WTC11 (cell line): ENCODE data around the gene SLIT3. TPM values are rescaled to one million over a fixed set of nuclear protein-coding genes. Genes with fewer than 3 reads are reported as not detected.

Source experiments
- ATAC-seq: fragments of 200-7000 bp; cut with Tn5 transposase; 2 replicates; pipeline ENCODE4 v1.10.0; 2021; ENCODE audit warnings: mild to moderate bottlenecking, moderate library complexity
- CTCF ChIA-PET: fragments of 300-600 bp; sonication (Branson Sonifier 250); formaldehyde crosslinking; loops from one replicate; lab custom pipeline; 2021; ENCODE audit warnings: antibody characterized with exemption; lab: Charles Lee
- POLR2A ChIA-PET: fragments of 350-600 bp; sonication (Branson Sonifier 250); formaldehyde crosslinking; loops from one replicate; lab custom pipeline; 2021; ENCODE audit warnings: antibody characterized with exemption; lab: Charles Lee
- DNase-seq: peaks from one replicate; pipeline ENCODE4 v3.0.0; 2021; ENCODE audit warnings: low spot score
- H3K27ac Mint-ChIP-seq: 2 replicates; pipeline ENCODE4 v1.8.0; 2021; ENCODE audit warnings: mixed read lengths
- H3K27me3 Mint-ChIP-seq: 2 replicates; pipeline ENCODE4 v1.8.0; 2021; ENCODE audit warnings: low read depth, mild to moderate bottlenecking, moderate library complexity, mixed read lengths
- H3K36me3 Mint-ChIP-seq: 2 replicates; pipeline ENCODE4 v1.8.0; 2021; ENCODE audit warnings: mixed read lengths
- H3K4me1 Mint-ChIP-seq: 2 replicates; pipeline ENCODE4 v1.8.0; 2022; ENCODE audit warnings: mixed read lengths
- H3K4me3 Mint-ChIP-seq: 2 replicates; pipeline ENCODE4 v1.8.0; 2021; ENCODE audit warnings: mild to moderate bottlenecking, moderate library complexity, mixed read lengths
- H3K9me3 Mint-ChIP-seq: 2 replicates; pipeline ENCODE4 v1.8.0; 2021; ENCODE audit warnings: mixed read lengths
- ARID4B ChIP-seq: sonication (generic); formaldehyde crosslinking; IDR thresholded peaks from 2 replicates; pipeline ENCODE4 v1.8.0; 2023; ENCODE audit warnings: missing genetic modification reagents, mild to moderate bottlenecking, borderline replicate concordance
- ATF2 ChIP-seq: sonication (generic); formaldehyde crosslinking; IDR thresholded peaks from 2 replicates; pipeline ENCODE4 v1.8.1; 2022; ENCODE audit warnings: low read depth, missing genetic modification reagents, borderline replicate concordance
- ATF6 ChIP-seq: sonication (generic); formaldehyde crosslinking; IDR thresholded peaks from 2 replicates; pipeline ENCODE4 v1.8.1; 2023; ENCODE audit warnings: mild to moderate bottlenecking, missing genetic modification reagents
- CBFB ChIP-seq: sonication (generic); formaldehyde crosslinking; IDR thresholded peaks from 2 replicates; pipeline ENCODE4 v1.8.1; 2022; ENCODE audit warnings: mild to moderate bottlenecking, low read depth, missing genetic modification reagents
- E2F1 ChIP-seq: sonication (generic); formaldehyde crosslinking; IDR thresholded peaks from 2 replicates; pipeline ENCODE4 v1.8.0; 2022; ENCODE audit warnings: mild to moderate bottlenecking, missing genetic modification reagents
- EMX1 ChIP-seq: fragments of 250-450 bp; sonication (Bioruptor Pico); IDR thresholded peaks from 2 replicates; pipeline ENCODE4 v1.8.0; 2021; ENCODE audit warnings: mild to moderate bottlenecking
- ERG ChIP-seq: fragments of 250-450 bp; sonication (Bioruptor Pico); IDR thresholded peaks from 2 replicates; pipeline ENCODE4 v1.8.0; 2021; ENCODE audit warnings: mild to moderate bottlenecking
- GRHL2 ChIP-seq: fragments of 250-450 bp; sonication (Bioruptor Pico); IDR thresholded peaks from 2 replicates; pipeline ENCODE4 v1.8.0; 2022; ENCODE audit warnings: mild to moderate bottlenecking, moderate library complexity; ENCODE audit not compliant: insufficient replicate concordance, severe bottlenecking
- HMGA2 ChIP-seq: fragments of 250-450 bp; sonication (Bioruptor Pico); IDR thresholded peaks from 2 replicates; pipeline ENCODE4 v1.4.0; 2021; ENCODE audit warnings: mild to moderate bottlenecking, moderate library complexity
- JUN ChIP-seq: sonication (generic); formaldehyde crosslinking; IDR thresholded peaks from 2 replicates; pipeline ENCODE4 v1.8.0; 2023; ENCODE audit warnings: mild to moderate bottlenecking, missing genetic modification reagents
- NFE2L1 ChIP-seq: sonication (generic); formaldehyde crosslinking; IDR thresholded peaks from 2 replicates; pipeline ENCODE4 v1.8.1; 2023; ENCODE audit warnings: missing genetic modification reagents
- NR1H2 ChIP-seq: sonication (generic); formaldehyde crosslinking; IDR thresholded peaks from 2 replicates; pipeline ENCODE4 v1.9.0; 2021; ENCODE audit warnings: mild to moderate bottlenecking, moderate library complexity, missing genetic modification reagents
- NR3C1 ChIP-seq: sonication (generic); formaldehyde crosslinking; conservative IDR thresholded peaks from 2 replicates; pipeline ENCODE4 v1.8.1; 2023; ENCODE audit warnings: low read depth, mild to moderate bottlenecking, missing genetic modification reagents
- SMAD3 ChIP-seq: sonication (generic); formaldehyde crosslinking; IDR thresholded peaks from 2 replicates; pipeline ENCODE4 v1.8.0; 2022; ENCODE audit warnings: missing genetic modification reagents, mild to moderate bottlenecking, borderline replicate concordance
- ZBTB43 ChIP-seq: sonication (generic); formaldehyde crosslinking; IDR thresholded peaks from 2 replicates; pipeline ENCODE4 v1.8.1; 2023; ENCODE audit warnings: mild to moderate bottlenecking, missing genetic modification reagents
- ZNF121 ChIP-seq: sonication (generic); formaldehyde crosslinking; IDR thresholded peaks from 2 replicates; pipeline ENCODE4 v1.8.0; 2023; ENCODE audit warnings: missing genetic modification reagents
- ZNF138 ChIP-seq: sonication (generic); formaldehyde crosslinking; conservative IDR thresholded peaks from 2 replicates; pipeline ENCODE4 v1.8.1; 2022; ENCODE audit warnings: mild to moderate bottlenecking, moderate library complexity, missing genetic modification reagents
- ZNF232 ChIP-seq: sonication (generic); formaldehyde crosslinking; IDR thresholded peaks from 2 replicates; pipeline ENCODE4 v1.8.0; 2022; ENCODE audit warnings: mild to moderate bottlenecking, missing genetic modification reagents
- ZNF512 ChIP-seq: sonication (generic); formaldehyde crosslinking; IDR thresholded peaks from 2 replicates; pipeline ENCODE4 v1.8.1; 2022; ENCODE audit warnings: missing genetic modification reagents, borderline replicate concordance
- total RNA-seq: library from RNA; stranded (reverse); gene quantifications from 3 replicates; pipeline ENCODE4 v1.2.3, GENCODE V29; 2021

Gene SLIT3
- total RNA-seq, 1 experiment from 2014 or later: 1.9 TPM

GRCh38 chr5:169268019-169268418 lies 32.9 kb downstream of the SLIT3 start (continued):
- TF ChIP-seq E2F1 (CRISPR knock-in tag): no peak
- TF ChIP-seq SMAD3 (CRISPR knock-in tag): no peak
- TF ChIP-seq ERG (CRISPR knock-in tag): no peak
- TF ChIP-seq ZNF138 (CRISPR knock-in tag): no peak

GRCh38 chr5:169265888-169266287 lies 35.1 kb downstream of the SLIT3 start:
- peaks cover 20% of the 10 kb centered on the region for H3K9me3 Mint-ChIP-seq
- TF ChIP-seq GRHL2 (CRISPR knock-in tag) (no peak), ATF6 (CRISPR knock-in tag) (no peak), NFE2L1 (CRISPR knock-in tag) (no peak), NR3C1 (CRISPR knock-in tag) (no peak), ZNF512 (CRISPR knock-in tag) (no peak), HMGA2 (CRISPR knock-in tag) (no peak), JUN (CRISPR knock-in tag) (no peak), ZNF121 (CRISPR knock-in tag) (no peak), ATF2 (CRISPR knock-in tag) (no peak), ARID4B (CRISPR knock-in tag) (no peak), ZBTB43 (CRISPR knock-in tag) (no peak), NR1H2 (CRISPR knock-in tag) (no peak), CBFB (CRISPR knock-in tag) (no peak), ZNF232 (CRISPR knock-in tag) (no peak), EMX1 (CRISPR knock-in tag) (no peak)
- ATAC-seq (peak; percentile 64), DNase-seq (no peak)
- ChIA-PET CTCF (interaction anchor here (0.7 to 1.3 kb wide), 7 partner anchors 18 to 282 kb away, joined by 3 to 6 read pairs (median 4); partner anchors contain the start of gene SLIT3), POLR2A (no interaction called here)
- peaks cover 2% of the 10 kb centered on the region; the same call in 1 of the 2 replicates for H3K36me3 Mint-ChIP-seq
- no peaks in the 10 kb centered on the region for H3K27me3 Mint-ChIP-seq
- H3K27ac Mint-ChIP-seq: no peak overlapping the region
- peaks cover 22% of the 10 kb centered on the region for H3K4me1 Mint-ChIP-seq
- H3K4me3 Mint-ChIP-seq: no peak overlapping the region
